ENCODE measurements around the gene DCN.

GRCh38 chr12:91230841-91231240 is 48.2 kb upstream of the DCN start:
- TF ChIP-seq, protein P1, sequence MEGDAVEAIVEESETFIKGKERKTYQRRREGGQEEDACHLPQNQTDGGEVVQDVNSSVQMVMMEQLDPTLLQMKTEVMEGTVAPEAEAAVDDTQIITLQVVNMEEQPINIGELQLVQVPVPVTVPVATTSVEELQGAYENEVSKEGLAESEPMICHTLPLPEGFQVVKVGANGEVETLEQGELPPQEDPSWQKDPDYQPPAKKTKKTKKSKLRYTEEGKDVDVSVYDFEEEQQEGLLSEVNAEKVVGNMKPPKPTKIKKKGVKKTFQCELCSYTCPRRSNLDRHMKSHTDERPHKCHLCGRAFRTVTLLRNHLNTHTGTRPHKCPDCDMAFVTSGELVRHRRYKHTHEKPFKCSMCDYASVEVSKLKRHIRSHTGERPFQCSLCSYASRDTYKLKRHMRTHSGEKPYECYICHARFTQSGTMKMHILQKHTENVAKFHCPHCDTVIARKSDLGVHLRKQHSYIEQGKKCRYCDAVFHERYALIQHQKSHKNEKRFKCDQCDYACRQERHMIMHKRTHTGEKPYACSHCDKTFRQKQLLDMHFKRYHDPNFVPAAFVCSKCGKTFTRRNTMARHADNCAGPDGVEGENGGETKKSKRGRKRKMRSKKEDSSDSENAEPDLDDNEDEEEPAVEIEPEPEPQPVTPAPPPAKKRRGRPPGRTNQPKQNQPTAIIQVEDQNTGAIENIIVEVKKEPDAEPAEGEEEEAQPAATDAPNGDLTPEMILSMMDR (IDR thresholded peaks at IDR 0.05; ENCODE audit: insufficient read depth, low read depth, low read length): no peak
- TF ChIP-seq EZH2 (IDR thresholded peaks at IDR 0.05; ENCODE audit: insufficient read depth, low read length): no peak

Measured in astrocyte (in vitro differentiated cells and primary cell).